NCI-H1436 (cell line): ENCODE results near the gene FRMPD1.

Experiments used
- DNase-seq: peaks from one replicate; lab custom pipeline; 2025; lab: John Stamatoyannopoulos, UW

FRMPD1 gene

DNA sequence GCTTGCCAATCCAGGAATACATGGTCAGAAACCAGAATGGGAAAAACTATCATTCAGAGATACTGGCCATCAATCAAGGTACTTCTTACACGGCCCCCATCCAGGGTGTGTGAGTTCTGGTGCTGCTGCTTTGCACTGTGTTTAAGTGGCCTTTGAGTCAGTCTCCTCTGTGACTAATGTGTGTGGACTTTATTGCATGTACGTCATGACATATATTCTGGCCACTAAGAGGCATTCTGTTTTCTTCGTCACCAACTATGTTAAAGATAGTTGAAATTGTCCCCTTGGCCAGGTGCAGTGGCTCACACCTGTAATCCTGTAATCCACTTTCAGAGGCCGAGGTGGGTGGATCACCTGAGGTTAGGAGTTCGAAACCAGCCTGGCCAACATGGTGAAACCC is 125.6 kb downstream of the FRMPD1 start:
- no peak for DNase-seq

DNA sequence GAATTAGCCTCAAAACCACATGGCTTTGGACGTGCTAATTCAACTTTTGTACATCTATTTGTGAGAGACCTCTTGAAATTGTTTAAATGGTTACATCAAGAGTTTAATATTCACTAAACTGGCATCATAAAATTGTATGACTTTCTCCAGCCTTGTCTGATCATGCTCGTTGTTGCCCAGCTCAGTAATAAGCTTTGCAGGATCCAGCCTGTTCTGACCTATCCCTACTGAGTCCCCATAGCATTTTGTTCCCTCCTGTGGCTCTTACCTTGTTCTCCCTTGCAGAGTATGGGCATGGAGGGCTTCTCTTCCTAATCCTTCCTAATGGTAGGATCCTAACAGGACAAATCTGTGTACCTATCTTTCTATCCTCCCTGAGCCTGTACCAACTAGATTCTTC is 127.8 kb downstream of the FRMPD1 start:
- DNase-seq: no peak

DNA sequence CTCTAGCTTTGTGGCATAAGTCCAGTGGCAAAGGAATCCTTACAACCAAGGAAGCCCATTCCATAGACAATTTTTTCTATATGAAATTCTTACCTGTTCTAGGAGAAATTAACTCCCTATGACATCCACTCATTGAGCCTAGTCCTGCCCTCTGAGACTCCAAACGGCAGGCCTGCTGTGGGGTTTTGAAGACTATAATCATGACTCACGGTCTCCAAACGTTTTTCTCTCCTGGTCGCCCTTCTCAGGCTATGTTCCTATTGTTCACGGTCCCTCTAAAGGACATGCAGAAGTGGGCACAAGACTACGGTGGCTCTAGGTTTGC is 133.5 kb downstream of the FRMPD1 start:
- DNase-seq: no peak

GRCh38 chr9:37784616-37785483 is 134.1 kb downstream of the FRMPD1 start, which contains the start of gene EXOSC3:
TSS of gene EXOSC3 (minus strand) at chr9:37785064. CDS start at chr9:37785044, 20 bp downstream.
- peak; percentile 80 for DNase-seq

DNA sequence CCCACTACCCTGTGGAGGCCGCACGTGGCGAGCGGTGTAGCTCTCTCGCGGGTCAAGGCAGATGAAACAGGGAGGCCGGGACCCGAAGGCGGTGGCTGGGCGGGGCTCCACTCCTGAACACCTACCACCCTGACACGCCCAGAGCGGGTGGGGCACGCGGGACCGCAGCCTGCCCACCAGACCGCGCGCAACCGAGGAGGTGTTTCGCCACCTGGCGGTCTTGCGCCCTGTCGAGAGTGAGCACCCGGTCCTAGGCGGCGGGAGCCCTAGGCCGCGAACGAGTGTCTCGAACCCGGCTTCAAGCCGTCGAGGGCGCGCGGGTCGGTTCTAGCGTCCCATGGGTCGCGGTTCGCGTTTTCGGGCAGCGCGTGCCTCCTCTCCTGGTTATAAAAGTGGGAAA is 136.3 kb downstream of the FRMPD1 start:
- DNase-seq: no peak

- no peak for DNase-seq
Observed at GRCh38 chr9:37788332-37788731, 137.6 kb downstream of the FRMPD1 start.

- DNase-seq: no peak
Observed at GRCh38 chr9:37790096-37790495, 139.3 kb downstream of the FRMPD1 start.

DNA sequence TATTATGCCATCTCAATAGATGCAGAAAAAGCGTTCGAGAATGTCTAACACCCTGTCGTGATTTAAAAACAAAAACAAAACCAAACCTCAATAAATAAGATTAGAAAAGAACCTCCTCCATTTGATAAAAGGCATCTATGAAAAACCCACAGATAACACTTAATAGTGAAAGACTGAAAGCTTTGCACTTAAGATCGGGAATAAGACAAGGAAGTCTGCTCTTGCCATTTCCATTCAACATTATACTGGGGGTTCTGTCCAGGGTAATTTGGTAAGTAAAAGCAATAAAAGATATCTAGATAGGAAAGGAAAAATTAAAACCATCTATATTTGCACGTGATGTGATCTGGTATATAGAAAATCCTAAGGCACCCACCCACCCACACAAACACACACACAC is 141.4 kb downstream of the FRMPD1 start:
- no peak for DNase-seq

GRCh38 chr9:37796232-37796631 is 145.5 kb downstream of the FRMPD1 start:
- no peak for DNase-seq
